Activated T-cell treated with anti-CD3 and anti-CD28 coated beads, Interleukin-2, amount 50 U/mL, for 1 hour (primary cell): ENCODE results near the gene TAPT1.
"Not testable (repeated sequence)": the region's sequence is repeated elsewhere in the genome, so short reads cannot be mapped to it uniquely, and the experiment has no call there.

Experiments
- DNase-seq: peaks from one replicate; pipeline ENCODE4 v3.0.0-alpha.2; 2020

The TAPT1 gene

DNA sequence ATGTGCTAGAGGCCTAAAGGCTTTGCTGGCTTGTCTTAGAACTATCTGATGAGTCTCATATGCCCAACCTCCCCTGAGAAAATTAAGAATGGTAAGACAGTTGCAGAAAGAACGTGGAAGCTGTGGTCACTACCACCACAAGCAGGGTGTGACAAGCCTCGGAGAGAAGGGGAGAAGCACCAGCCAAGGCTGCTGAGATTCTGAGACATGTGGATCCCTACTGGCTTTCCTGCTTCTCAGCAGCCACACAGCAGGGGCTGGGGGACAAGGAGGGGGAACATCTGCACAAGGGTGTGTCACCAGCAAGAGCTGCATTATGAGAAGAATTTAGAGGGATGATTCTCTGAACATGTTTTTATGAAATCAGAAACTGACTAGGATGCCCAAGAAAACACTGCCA, 19.4 kb downstream of the TAPT1 start:
- DNase-seq: no peak

DNA sequence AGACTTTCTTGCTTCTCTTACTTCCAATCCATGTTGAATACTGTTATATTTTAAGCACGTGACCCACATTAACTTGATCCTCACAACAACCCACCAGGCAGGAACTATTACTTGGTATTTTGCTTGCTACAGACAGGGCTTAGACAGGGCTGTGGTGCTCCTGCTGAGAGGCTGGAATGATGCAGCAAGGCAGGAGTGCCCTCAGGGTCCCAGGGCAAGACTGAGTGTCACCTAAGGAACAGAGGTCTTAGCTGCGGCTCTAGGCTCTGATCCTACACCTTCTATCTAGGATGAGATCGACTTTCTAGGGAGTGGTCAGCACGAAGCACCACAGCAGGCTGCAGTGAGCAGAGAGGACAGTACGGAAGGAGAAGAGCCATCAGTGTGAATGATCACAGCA, 20.0 kb downstream of the TAPT1 start:
- DNase-seq: no peak

DNA sequence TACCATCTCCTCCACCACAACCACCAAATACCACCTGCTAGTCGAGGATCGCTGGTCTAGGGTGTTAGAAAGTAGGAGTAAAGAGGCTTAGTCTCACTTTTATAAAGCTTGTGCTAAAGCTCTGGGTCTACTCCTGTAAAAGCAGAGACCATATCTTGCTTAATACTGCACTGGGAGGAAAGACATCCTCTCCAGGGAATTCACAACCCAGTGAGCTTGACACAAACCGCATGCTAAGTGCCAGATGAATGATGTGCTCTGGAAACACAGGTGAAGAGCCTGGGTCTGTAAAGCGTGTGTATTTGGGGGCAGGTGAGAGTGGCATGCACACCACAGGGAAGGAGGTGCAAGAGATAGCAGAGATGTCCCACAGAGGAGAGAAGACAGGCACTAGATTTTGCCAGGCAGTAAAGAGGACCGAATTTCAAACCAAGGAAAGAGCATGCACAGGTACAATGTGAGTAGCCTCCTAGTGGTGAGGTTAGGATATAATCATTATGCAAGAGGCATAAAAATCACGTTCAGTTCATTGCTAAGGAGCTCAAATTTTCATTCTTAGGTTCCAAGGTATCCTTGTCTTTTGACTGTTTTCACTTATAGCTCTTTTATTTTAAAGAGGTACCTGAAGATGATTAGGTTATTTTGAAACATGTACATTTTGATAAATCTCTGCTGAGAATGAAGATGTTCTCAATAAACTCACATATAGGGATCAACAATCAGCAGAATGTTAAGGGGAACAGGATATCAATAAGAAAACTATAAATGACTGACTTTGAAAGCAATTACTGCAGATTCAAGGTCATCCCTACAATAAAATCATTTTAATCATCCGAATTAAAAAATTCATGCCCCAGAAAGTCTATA, 20.7 kb downstream of the TAPT1 start:
- DNase-seq: no peak

DNA sequence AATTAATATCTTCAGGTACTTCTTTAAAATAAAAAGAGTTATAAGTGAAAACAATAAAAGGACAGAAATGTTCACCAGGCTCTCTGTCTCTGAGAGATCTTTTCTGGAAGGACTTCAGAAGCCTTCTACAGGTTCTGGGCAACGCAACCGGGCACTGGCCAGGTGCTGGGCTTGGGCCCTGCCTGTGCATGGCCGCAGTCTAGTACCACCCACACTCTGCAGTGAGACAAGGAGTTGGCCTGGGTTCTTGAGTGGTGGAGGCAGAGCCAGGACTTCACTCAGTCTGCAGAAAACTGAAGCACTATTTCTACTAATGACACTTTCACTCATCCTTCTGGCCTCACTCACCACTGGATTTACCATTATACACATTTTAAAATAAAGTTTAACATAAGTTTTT, 21.8 kb downstream of the TAPT1 start:
- DNase-seq: no peak

DNA sequence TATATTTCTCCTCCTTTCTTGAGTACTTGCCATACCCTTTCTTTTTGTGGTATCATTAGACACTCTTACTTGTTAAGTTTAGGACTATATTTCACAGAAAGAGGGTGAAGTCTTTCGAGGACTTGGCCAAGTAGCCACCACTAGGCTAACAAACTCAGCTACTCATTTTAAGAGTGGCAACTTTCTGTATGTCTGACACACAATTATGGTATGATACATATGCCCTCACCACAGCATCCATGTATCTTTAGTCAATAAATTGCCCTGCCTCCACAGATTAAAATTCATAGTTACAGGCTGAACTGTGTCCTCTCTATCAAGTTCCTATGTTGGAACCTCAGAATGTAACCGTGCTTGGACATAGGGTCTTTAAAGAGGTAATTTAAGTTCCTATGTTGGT, 23.2 kb downstream of the TAPT1 start:
- DNase-seq: no peak

DNA sequence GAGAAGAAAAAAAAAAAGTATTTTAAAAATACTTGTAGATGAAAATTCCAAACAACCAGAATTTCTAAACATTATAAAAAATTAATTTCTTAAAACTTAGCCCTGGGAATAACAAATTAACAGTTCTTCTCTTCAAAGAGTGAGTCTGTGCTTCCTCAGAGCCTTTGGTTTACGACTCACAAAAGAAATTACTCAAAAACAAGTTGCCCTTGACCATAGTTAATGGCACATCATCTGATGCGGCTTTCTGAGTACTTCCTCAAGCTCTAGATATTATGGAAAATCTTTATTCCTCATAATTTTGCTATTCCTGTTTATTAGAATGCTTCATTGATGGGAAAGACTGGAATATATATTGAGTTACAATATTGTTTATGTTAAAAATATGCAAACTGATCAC, 23.7 kb downstream of the TAPT1 start:
- no peak for DNase-seq

DNA sequence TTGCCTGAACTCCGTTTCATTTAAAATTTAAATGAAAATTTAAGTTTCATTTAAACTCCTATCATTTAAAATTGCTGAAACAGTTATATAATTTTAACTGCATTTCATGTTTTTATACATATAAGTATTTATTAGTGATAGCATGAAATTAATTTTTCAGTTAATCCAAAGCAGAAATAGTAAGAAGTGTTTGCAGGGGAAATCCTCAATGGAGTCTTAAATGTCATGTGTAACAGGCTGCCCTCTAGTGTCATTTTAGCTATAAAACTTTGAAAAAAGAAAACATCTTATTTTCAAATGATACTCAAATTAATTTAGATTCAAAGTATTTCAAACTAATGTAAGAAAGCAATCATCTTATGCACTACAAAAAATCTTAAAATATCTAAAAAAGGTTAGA, 27.2 kb downstream of the TAPT1 start:
- no peak for DNase-seq

DNA sequence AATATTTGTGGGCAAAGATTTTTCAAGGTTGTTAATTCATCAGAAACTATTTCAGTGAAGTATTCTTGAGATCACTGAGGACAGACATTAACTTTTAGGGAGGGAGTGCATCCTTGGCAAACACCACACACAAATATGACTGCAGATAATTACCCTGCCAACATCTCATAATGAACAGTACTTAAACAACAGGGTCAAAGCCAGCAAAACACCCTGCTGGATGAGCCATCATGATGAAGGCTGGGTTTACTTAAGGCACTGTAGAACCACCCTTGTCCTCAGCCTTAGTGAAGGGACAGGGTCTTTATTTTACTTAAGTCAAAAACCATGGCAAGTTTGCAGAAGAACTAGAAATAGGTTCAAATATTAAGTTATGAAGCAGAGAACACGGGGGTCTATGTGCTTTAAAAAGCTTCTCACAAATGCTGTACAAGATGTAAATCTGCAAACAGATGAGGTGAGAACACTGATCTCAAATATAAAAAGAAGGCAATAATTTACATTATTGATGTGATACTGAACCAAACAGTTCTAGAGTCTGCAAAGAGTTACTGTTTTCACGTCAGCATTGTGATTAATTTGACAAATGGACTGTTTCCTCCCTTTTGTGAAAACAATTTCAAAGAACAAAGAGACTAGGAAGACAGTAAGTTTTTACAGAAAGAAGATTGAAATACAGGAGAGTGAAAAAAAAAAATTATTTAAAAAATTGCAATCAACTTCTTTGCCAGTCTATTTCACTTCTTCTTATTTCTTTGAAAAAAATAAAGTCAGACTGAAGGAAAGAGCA, 28.2 kb downstream of the TAPT1 start:
- no peak for DNase-seq

DNA sequence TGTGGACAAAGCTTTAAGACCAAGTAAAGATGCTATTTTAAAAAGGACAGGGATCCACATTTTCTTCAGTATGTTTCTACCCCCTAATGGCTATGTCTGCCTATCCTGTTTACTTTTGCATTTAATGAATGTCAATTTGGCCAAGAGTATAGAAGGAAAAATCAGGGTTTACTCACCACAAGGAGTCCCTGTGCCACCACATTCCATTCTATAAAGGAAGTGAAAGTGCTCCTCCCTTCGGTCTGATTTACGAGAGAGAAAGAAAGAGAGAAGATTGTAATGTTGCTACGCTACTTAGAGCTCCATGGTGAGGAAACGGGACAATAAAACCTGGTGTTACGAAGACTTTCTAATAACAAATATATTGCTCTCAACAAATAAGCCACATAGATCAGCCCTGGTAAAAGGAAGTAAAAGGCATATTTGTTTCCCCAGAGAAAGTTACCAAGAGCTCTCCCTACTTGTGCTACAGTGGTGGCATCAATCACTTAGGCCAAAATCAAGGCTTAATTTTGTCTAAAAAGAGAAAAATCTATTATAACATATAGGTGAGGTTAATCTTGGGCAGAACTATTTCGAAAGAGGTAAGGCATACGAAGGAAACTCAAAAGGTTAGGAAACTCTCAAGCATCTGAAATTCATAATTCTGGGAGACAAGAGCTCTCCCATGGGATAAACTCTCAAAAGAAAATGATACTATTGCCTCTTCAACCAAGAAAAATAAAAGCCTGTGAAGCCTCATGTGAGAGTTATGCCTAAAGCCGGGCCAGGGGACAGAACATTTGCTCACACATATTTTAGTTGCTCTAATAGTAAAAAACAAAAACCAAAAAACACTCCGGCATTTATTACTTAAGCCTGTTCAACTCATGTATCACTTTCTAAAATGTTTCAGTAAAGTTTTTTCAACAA, 29.5 kb downstream of the TAPT1 start:
- DNase-seq: no peak

DNA sequence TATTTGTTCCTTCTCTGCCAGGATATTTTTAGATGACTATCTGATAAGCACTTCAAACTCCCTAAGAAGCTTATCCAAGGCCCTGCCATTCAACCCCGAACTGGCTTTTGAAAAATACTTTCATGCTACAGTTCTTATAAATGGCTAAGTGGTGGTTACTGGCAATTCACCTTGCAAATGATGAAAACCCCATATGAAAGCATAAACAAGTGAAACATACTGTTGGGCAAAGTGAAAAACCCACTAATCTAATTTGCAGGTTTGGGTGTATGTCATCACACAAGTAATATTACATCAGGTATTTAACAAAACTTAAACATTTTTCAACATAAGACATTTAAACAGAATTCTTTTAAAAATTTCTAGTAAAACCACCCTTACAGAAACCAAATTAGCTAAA, 31.1 kb downstream of the TAPT1 start:
- DNase-seq: no peak

DNA sequence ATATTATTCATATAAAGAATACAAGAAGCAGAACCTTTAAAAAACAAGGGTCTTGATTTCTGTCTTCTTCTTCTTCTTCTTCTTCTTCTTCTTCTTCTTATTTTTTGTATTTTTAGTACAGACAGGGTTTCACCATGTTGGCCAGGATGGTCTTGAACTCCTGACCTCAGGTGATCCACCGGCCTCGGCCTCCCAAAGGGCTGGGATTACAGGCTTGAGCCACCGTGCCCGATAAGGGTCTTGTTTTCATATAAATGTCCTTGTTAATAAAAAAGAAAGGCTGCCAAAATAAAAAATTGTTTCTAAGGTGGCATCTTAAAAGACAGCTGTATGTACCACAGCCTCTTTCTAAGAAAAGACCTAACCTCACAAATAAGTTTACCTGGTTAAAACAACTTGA, 31.5 kb downstream of the TAPT1 start:
- not testable (repeated sequence) for DNase-seq

DNA sequence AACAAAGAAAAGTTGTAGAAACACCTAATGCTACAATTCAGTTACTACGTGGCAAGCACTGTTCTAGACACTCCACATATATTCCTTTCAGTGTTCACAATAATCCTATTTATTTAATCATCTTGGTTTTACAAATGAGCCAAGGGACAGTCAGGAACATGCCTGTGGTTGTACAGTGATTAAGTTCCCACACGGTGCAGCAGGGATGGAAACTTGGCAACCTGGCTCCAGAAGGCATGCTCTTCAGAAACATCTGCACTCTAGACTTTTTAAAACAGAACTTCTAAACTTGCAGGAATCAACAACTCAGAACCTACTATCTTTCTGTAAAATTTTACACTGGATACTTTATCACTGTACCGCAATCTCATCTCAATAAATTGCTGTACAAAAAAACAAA, 32.1 kb downstream of the TAPT1 start:
- DNase-seq: no peak

DNA sequence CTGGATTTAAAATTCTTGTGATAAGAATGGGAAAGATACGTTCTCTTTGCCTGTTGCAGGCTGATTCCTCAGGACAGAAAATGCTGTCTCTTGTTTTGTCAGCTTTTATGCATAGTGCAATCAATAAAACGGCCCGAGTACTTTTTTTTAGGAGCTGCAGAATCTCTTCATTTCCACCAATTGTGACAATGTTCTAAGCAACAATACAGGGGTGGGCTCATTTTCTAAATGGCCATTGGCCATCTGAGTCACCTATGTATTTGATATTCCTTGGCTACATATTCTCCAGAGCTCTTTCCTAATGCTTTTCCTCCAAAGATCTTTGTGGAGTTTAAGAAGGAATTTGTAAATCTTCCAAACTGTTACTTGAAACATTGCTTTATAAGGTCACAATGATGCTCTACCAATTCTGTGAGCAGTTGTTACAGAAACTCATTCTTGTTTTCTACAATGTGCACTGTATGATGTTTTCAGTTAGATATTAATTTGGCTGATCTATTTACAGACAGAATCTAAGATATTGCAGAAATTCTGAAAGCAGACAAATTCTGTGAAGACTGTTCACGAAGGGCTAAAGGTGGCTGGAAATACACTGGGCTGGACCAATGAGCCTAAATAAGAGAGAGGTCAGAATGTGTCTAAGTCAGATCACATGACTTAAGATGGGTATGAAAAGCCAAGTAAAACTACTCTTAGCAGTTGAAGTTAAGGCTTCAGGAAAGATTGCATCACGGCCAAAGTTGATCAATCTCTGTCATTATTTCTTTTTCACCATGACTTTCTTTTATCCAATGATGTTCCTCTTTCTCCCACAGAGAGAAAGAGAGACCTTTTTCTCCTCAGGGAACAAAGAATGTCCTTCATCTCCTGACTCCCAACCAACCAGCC, 33.4 kb downstream of the TAPT1 start:
- no peak for DNase-seq

DNA sequence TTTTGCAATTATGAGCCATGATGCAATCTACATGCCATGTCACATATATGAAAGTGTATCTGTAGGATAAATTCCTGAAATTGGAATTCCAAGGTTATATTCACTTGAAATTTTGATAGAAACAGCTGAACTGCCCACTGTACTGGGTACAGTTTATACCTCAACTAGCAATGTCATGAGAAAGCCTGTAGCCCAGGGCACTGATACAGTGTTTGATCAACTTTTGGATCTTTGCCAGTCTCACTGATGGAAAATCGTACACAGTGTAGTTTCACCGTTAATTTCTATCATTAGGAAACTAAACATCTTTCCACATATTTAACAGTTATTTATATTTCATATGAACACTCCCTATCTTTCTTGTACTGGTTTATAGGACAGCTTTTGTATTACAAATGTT, 34.2 kb downstream of the TAPT1 start:
- no peak for DNase-seq

DNA sequence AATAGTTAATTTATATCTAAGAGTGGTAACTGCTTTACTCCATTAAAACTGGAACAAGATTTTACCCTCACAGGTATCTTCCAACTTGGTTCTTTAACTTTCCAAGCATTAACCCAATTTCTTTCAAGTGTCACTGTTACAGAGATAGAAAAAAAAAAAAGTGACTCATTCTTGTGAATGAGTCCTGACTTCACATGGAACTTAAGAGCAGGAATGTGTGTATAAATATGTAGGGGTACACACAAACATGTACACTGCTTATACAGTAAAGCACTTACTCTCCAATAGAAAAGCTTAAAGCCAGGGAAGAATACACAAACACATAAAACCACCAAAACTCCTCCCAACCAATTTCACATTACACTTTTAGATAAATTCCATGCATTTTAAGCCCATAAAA, 38.8 kb downstream of the TAPT1 start:
- no peak for DNase-seq

DNA sequence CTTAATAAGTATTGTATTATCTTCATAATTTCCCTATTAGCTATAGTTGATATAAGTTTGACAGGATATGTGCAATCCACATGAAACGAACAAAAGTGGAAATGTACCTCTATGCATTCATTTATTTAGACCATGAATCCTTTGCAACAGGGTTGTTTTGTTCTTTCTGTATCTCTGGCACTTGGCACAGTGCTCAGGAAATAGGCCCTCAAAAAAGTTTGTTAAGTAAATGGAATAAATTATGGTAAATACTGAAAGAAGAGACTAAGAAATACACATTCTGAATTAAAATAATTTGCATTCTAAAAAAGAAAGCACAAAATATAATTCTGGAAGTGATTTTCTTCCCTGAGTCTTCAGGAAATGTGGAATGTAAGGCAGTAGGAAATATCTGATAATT, 39.3 kb downstream of the TAPT1 start:
- DNase-seq: no peak

DNA sequence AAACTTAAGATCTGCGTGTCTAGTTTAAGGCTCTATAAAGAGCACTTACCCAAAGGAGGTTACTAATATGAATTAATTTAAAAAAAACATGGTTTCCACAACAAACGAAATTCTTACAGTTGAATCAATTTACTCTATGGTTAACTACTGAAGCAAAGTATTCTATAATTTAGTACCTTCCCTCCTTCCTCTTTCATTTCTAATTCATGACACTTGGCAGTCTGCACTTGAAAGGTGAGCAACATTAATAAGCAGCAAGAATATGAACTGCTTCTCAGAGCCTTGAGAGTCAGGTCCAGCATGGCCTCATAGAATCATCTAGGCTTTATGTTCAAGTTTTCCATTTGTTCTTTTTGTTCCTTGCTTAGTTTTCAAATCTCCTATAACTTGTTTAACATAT, 42.7 kb downstream of the TAPT1 start:
- no peak for DNase-seq

DNA sequence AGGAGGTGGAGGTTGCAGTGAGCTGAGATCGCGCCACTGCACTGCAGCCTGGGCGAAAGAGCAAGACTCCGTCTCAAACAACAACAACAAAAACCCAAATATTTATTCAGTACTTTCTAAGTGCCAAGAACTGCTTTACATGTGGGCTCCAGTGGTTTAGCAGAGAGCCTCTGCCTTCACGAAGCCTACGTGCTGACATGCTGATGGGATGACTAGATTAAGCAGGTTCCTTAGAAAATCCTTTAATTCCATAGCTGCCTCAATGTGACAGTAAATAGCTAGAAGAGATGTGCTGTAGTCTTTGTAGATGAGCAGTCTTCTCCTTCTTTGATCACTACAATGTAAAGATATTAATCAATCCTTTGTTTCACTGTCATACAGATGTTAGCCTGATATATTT, 49.6 kb downstream of the TAPT1 start:
- no peak for DNase-seq

DNA sequence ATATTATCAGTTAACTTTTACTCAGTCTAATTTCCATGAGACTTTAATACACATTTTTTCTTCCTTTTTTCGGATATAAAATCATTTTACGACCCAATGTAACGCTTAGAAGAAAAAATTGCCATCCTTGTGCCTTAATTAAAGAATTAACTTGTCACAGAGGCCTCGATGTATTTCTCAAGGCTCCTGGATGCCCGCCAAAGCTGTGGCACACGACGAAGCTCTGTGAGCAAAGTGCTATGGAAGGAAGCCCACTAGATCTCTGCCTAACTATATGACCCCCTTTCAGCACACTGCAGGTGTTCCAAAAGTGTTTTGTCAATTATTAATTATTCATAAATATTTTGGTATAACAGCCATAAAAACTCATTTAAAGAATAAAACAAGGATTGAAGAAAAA, 54.4 kb downstream of the TAPT1 start:
- no peak for DNase-seq

DNA sequence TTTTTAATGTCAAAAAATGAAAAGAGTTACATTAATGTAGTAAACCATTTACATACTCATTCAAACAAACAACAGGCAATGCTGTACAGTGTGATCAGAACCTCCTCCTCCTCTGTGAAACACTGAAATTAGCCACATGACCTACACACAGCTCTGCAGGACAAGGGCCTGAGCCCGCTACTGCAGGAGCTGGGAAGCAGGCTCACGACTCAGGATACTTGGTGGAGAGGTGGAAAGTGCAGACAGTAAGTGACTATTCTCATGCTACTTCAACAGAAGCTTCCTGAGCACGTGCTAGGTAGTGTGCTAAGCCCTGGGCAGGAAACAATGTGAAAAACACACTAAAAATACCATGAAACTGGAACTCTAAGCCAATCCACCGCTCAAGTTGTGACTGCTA, 56.8 kb downstream of the TAPT1 start:
- no peak for DNase-seq

DNA sequence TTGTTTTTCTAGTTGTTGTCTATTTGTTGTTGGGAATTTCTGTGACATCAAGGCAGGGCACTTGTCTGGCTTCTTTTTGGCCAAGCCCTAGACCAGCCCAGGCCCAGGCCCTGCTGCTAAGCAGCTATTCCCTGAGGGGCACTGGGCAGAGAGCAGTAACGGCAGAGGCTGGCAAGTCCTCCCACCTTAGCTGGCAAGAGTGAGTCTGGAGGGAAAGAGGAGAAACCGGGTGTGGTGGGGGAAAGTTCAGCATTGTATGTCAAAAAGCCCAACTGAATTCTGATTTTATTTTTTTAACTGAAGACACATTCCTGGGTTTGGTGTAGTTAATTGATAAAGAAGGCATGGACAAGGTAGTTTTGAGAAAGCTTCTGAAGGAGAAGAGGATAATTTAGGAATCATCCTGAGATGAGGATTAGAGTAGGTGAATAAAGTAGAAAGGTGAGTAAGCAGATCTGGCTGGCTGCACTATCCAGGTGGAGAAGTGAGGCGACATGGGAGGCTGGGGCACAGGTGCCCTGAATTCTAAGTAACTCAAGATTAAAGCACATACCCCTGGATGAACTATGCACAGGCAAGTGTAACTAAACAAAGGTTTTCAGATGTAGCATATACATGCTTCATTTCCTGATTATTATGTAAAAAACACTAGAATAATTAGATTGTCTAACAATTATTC, 57.4 kb downstream of the TAPT1 start:
- DNase-seq: no peak

DNA sequence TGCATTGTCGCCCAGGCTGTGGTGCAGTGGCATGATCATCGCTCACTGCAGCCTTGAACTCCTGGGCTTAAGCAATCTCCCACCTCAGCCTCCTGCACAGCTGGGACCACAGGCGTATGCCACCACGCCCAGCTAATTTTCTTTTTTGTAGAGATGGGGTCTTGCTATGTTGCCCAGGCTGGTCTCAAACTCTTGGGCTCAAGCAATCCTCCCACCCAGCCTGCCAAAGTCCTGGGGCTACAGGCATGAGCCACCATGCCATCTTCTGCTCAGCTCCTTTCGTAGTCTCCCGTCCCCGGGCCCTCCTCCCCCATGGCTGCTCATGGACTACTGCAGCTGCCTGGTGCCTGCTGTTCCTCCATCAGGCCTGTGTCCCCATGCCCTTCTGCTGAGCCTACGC, 58.1 kb downstream of the TAPT1 start:
- no peak for DNase-seq
